Measurements from ENCODE around the gene CENPX. TPM values are rescaled to one million over a fixed set of nuclear protein-coding genes. Genes with fewer than 3 reads are reported as not detected.

CENPX gene
- polyA plus RNA-seq, 1 donor (not counting 4 experiments of a cell fraction or from before 2014, with no cell fraction given) = 48.2 TPM

- peaks cover 14% of the 10 kb centered on the region for H3K4me1 ChIP-seq (ENCODE audit: control insufficient read depth, extremely low read depth, insufficient read depth, low read length)
- H2AFZ ChIP-seq (ENCODE audit: control insufficient read depth, low read length) = peak overlapping the region; percentile 91
- no peaks in the 10 kb centered on the region for H3K36me3 ChIP-seq (ENCODE audit: control insufficient read depth in 2 of 2, extremely low read depth in 1 of 2, insufficient read depth in 2 of 2, low read length in 2 of 2)
- H3K9me3 ChIP-seq (ENCODE audit: control insufficient read depth, low read depth, low read length) = no peaks in the 10 kb centered on the region
- DNase-seq (ENCODE audit: low read depth, low spot score) (no peak), FAIRE-seq (no peak)
- peak overlapping the region; percentile 60 for H3K27ac ChIP-seq (ENCODE audit: control insufficient read depth, insufficient read depth, low read length)
- no peaks in the 10 kb centered on the region for H3K9me1 ChIP-seq (ENCODE audit: control insufficient read depth, extremely low read depth, insufficient read depth, low read length)
- dilution Hi-C loops (cut with MboI; ENCODE audit: extremely low pct_ligation_motif_present, low sequenced_read_pairs) = no loop called here
- TF ChIP-seq CTCF (optimal IDR thresholded peaks at IDR 0.05 in 1 of 3, IDR thresholded peaks at IDR 0.05 in 1 of 3, conservative IDR thresholded peaks at IDR 0.05 in 1 of 3; ENCODE audit: extremely low read depth in 1 of 3, insufficient read depth in 2 of 3, low read length in 3 of 3) (no peak), EZH2 (IDR thresholded peaks at IDR 0.05; ENCODE audit: low read length) (no peak)
- peak overlapping the region; percentile 86 for H3K9ac ChIP-seq (ENCODE audit: control insufficient read depth, extremely low read depth, insufficient read depth, low read length)
- H3K4me3 ChIP-seq (ENCODE audit: control insufficient read depth in 2 of 3, extremely low read depth in 1 of 3, insufficient read depth in 2 of 3, low read depth in 1 of 3, low read length in 3 of 3) = peak overlapping the region; percentile 63 to 87 (median 83)
- H3K4me2 ChIP-seq (ENCODE audit: control insufficient read depth, extremely low read depth, insufficient read depth, low read depth, low read length) = peak overlapping the region; percentile 83
- H3K27me3 ChIP-seq (ENCODE audit: control insufficient read depth, extremely low read depth, insufficient read depth, low read length) = no peaks in the 10 kb centered on the region
- no peaks in the 10 kb centered on the region for H4K20me1 ChIP-seq (ENCODE audit: control insufficient read depth, extremely low read depth, insufficient read depth, low read length)
- no peaks in the 10 kb centered on the region for H3K79me2 ChIP-seq (ENCODE audit: control insufficient read depth, insufficient read depth, low read length)
Measured at GRCh38 chr17:81976332-81977210, 46.1 kb downstream of the CENPX start.

- no peak overlapping the region for H2AFZ ChIP-seq (ENCODE audit: control insufficient read depth, low read length)
- no peak for TF ChIP-seq EZH2 (IDR thresholded peaks at IDR 0.05; ENCODE audit: low read length)
- TF ChIP-seq CTCF (optimal IDR thresholded peaks at IDR 0.05 in 1 of 3, IDR thresholded peaks at IDR 0.05 in 1 of 3, conservative IDR thresholded peaks at IDR 0.05 in 1 of 3; ENCODE audit: extremely low read depth in 1 of 3, insufficient read depth in 2 of 3, low read length in 3 of 3) = no peak
- H3K9ac ChIP-seq (ENCODE audit: control insufficient read depth, extremely low read depth, insufficient read depth, low read length) = no peak overlapping the region
- no peak overlapping the region for H3K4me3 ChIP-seq (ENCODE audit: control insufficient read depth in 2 of 3, extremely low read depth in 1 of 3, insufficient read depth in 2 of 3, low read depth in 1 of 3, low read length in 3 of 3)
- peaks cover 12% of the 10 kb centered on the region for H3K27me3 ChIP-seq (ENCODE audit: control insufficient read depth, extremely low read depth, insufficient read depth, low read length)
- DNase-seq (ENCODE audit: low read depth, low spot score) (no peak), FAIRE-seq (no peak)
- no peak overlapping the region for H3K27ac ChIP-seq (ENCODE audit: control insufficient read depth, insufficient read depth, low read length)
- H3K79me2 ChIP-seq (ENCODE audit: control insufficient read depth, insufficient read depth, low read length) = no peaks in the 10 kb centered on the region
- no peak overlapping the region for H3K4me2 ChIP-seq (ENCODE audit: control insufficient read depth, extremely low read depth, insufficient read depth, low read depth, low read length)
- dilution Hi-C loops (cut with MboI; ENCODE audit: extremely low pct_ligation_motif_present, low sequenced_read_pairs) = no loop called here
- no peaks in the 10 kb centered on the region for H3K36me3 ChIP-seq (ENCODE audit: control insufficient read depth in 2 of 2, extremely low read depth in 1 of 2, insufficient read depth in 2 of 2, low read length in 2 of 2)
- peaks cover 4% of the 10 kb centered on the region for H3K4me1 ChIP-seq (ENCODE audit: control insufficient read depth, extremely low read depth, insufficient read depth, low read length)
- H3K9me1 ChIP-seq (ENCODE audit: control insufficient read depth, extremely low read depth, insufficient read depth, low read length) = no peaks in the 10 kb centered on the region
- no peaks in the 10 kb centered on the region for H4K20me1 ChIP-seq (ENCODE audit: control insufficient read depth, extremely low read depth, insufficient read depth, low read length)
- H3K9me3 ChIP-seq (ENCODE audit: control insufficient read depth, low read depth, low read length) = no peaks in the 10 kb centered on the region
Measured at GRCh38 chr17:81973432-81973831, 49.2 kb downstream of the CENPX start.
